Measurements from ENCODE around the gene SDCCAG8. TPM values are rescaled to one million over a fixed set of nuclear protein-coding genes. Genes with fewer than 3 reads are reported as not detected.

SDCCAG8 gene
- total and polyA plus RNA-seq, 8 donors: 24.3 to 37.1 (median 30.0) TPM

DNA sequence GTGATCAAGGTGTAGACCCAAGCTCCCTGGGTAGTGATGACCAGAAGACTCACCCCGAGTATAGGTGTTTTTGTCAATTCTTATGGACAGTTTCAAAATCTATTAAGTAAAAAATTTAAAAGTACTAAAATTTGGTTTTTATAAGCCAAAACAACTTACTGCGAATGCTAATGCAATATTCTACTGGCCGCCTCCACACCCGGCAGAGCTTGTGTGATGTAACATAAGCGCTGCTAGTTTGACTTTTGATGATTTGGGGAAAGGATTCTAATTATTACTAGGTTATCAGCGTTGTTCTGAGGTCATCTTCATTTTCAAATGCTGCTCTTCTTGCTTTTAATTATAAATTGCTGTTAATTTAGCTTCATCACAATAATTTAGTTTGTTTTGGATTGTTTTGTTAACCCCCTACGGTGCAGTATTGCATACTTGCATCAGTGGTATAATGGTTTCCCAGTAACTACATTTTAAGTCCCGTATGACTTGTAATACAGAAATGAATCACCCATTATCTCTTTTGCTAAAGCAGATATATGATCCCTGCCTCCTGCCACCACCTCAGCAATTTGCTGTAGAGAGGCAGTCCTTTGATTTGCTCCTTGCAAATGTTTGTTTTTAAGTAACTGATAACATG, 178.0 kb downstream of the SDCCAG8 start:
- no peak overlapping the region for H3K4me3 ChIP-seq
- H3K4me1 ChIP-seq: no peaks in the 10 kb centered on the region
- no peak overlapping the region for H3K27ac ChIP-seq
- FAIRE-seq (no peak), DNase-seq (no peak), ATAC-seq (no peak)
- TF ChIP-seq CTCF (IDR thresholded peaks at IDR 0.05): no peak
- intact Hi-C loops (cut with DNase I): no loop called here
- WGBS, 2 donors: 91 to 93% methylated on average over 8 of the region's 8 CpGs
- no peaks in the 10 kb centered on the region for H3K9me3 ChIP-seq
- H3K36me3 ChIP-seq: peaks cover 0 to 6% (median 0%) of the 10 kb centered on the region in 3 donors
- no peaks in the 10 kb centered on the region for H3K27me3 ChIP-seq

- Histone ChIP-seq H3K27ac (no peak overlapping the region), H3K27me3 (no peaks in the 10 kb centered on the region), H3K4me3 (no peak overlapping the region), H3K36me3 (no peaks in the 10 kb centered on the region), H3K4me1 (no peaks in the 10 kb centered on the region), H3K9me3 (no peaks in the 10 kb centered on the region)
- no peak for FAIRE-seq
- intact Hi-C loops (cut with DNase I): no loop called here
- 81% methylated on average over 2 of the region's 2 CpGs for WGBS, 2 donors
- TF ChIP-seq CTCF (IDR thresholded peaks at IDR 0.05): no peak
- DNase-seq: no peak
- ATAC-seq: no peak
These were observed 178.8 kb downstream of the SDCCAG8 start for GRCh38 chr1:243434594-243434993.

DNA sequence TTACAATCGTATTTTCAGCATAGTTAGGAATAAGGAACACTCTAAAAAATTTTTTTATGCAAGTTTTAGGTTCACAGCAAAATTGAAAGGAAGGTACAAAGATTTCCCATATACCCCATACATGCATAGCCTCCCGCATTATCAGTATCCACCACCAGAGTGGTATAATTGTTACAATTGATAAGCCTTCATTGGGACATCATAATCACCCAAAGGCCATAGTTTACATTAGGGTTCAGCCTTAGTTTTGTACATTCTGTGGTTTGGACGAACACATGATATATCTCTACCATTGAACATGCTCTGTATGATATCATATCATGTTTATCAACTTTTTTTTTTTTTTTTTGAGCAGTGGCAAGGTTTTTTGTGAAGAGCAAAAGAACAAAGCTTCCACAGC, 180.0 kb downstream of the SDCCAG8 start:
- intact Hi-C loops (cut with DNase I): no loop called here
- Histone ChIP-seq H3K36me3 (no peaks in the 10 kb centered on the region), H3K4me3 (no peak overlapping the region), H3K9me3 (no peaks in the 10 kb centered on the region), H3K4me1 (no peaks in the 10 kb centered on the region), H3K27ac (no peak overlapping the region), H3K27me3 (no peaks in the 10 kb centered on the region)
- no peak for FAIRE-seq
- ATAC-seq: no peak
- DNase-seq: no peak
- WGBS, 2 donors: 91% methylated on average over 3 of the region's 3 CpGs
- no peak for TF ChIP-seq CTCF (IDR thresholded peaks at IDR 0.05)

GRCh38 chr1:243438146-243438545, 182.3 kb downstream of the SDCCAG8 start:
- no peak for TF ChIP-seq CTCF (IDR thresholded peaks at IDR 0.05)
- H3K27me3 ChIP-seq: no peaks in the 10 kb centered on the region
- H3K36me3 ChIP-seq: no peaks in the 10 kb centered on the region
- 71 to 86% methylated on average over 3 of the region's 3 CpGs for WGBS, 2 donors
- intact Hi-C loops (cut with DNase I): no loop called here
- no peaks in the 10 kb centered on the region for H3K4me1 ChIP-seq
- ATAC-seq (no peak), FAIRE-seq (no peak), DNase-seq (no peak)
- no peak overlapping the region for H3K27ac ChIP-seq
- H3K9me3 ChIP-seq: no peaks in the 10 kb centered on the region
- H3K4me3 ChIP-seq: no peak overlapping the region

- no peaks in the 10 kb centered on the region for H3K4me1 ChIP-seq
- H3K9me3 ChIP-seq: no peaks in the 10 kb centered on the region
- WGBS, 2 donors: 54 to 61% methylated on average over 2 of the region's 2 CpGs
- FAIRE-seq: no peak
- ATAC-seq: peak in 1 of 4 donors; percentile 19
- intact Hi-C loops (cut with DNase I): no loop called here
- no peak for TF ChIP-seq CTCF (IDR thresholded peaks at IDR 0.05)
- H3K36me3 ChIP-seq: no peaks in the 10 kb centered on the region
- DNase-seq: no peak
- H3K4me3 ChIP-seq: no peak overlapping the region
- H3K27me3 ChIP-seq: no peaks in the 10 kb centered on the region
- no peak overlapping the region for H3K27ac ChIP-seq
These were observed 183.0 kb downstream of the SDCCAG8 start for GRCh38 chr1:243438815-243439214.
